GM12878 (cell line): ENCODE results near the gene EOLA1. TPM values are rescaled to one million over a fixed set of nuclear protein-coding genes. Genes with fewer than 3 reads are reported as not detected.

ENCODE experiments used
- ATAC-seq: fragments of 200-7000 bp; cut with Tn5 transposase; 3 replicates; pipeline ENCODE4 v1.9.1; 2020; ENCODE audit warnings: mild to moderate bottlenecking, moderate library complexity
- BruUV-seq: library from RNA; stranded (reverse); fragments of 400-500 nt; replicated peaks from 2 replicates; lab custom pipeline; 2021; lab: Mats Ljungman, UMichigan
- CTCF ChIA-PET: fragments of 300-600 bp; sonication (Branson Sonifier 250); formaldehyde crosslinking; extraction: SDS; loops from one replicate; lab custom pipeline; 2021; ENCODE audit warnings: inconsistent platforms; lab: Yijun Ruan, JAX
- POLR2A ChIA-PET: fragments of 350-600 bp; formaldehyde crosslinking; extraction: SDS; loops from one replicate; lab custom pipeline; 2021; ENCODE audit warnings: inconsistent platforms; lab: Charles Lee
- RAD21 ChIA-PET: fragments of 300-600 bp; sonication (Branson Sonifier 250); formaldehyde crosslinking; loops from one replicate; lab custom pipeline; 2023; ENCODE audit warnings: antibody characterized with exemption; ENCODE audit not compliant: unreplicated experiment; lab: Charles Lee
- SMC1A ChIA-PET: fragments of 300-600 bp; sonication (Branson Sonifier 250); formaldehyde crosslinking; loops from one replicate; lab custom pipeline; 2023; ENCODE audit not compliant: unreplicated experiment, uncharacterized antibody; lab: Charles Lee
- DNase-seq: peaks from one replicate; pipeline ENCODE4 v3.0.0-alpha.2; 2011; ENCODE audit warnings: low read depth, low spot score
- FAIRE-seq: peaks from 3 replicates; lab custom pipeline; 2011; peaks lifted over from hg19 to GRCh38; lab: Jason Lieb, UNC
- H2AFZ ChIP-seq: 2 replicates; pipeline ENCODE4 v1.6.0; 2011; ENCODE audit warnings: low read depth, low read length, control low read depth; ENCODE audit not compliant: control insufficient read depth
- H3K27ac ChIP-seq: 2 replicates; pipeline ENCODE4 v1.5.1; 2011; ENCODE audit warnings: control low read depth; ENCODE audit not compliant: control insufficient read depth, insufficient read depth
- H3K27me3 ChIP-seq, 2 experiments: replicated peaks in 1 of 2; 2 replicates each; pipeline versions ENCODE4 v1.6.0 to v1.6.1; 2011; ENCODE audit warnings: low read length in 1 of 2; ENCODE audit not compliant: control insufficient read depth in 2 of 2, insufficient read depth in 2 of 2
- H3K36me3 ChIP-seq, 2 experiments: 2 replicates each; pipeline ENCODE4 v1.5.1; 2011; ENCODE audit warnings: low read length in 1 of 2; ENCODE audit not compliant: control insufficient read depth in 2 of 2, insufficient read depth in 2 of 2
- H3K4me1 ChIP-seq: 2 replicates; pipeline ENCODE4 v1.6.1; 2011; ENCODE audit warnings: mild to moderate bottlenecking, low read length, moderate library complexity, mixed read lengths; ENCODE audit not compliant: control insufficient read depth, insufficient read depth
- H3K4me2 ChIP-seq: 2 replicates; pipeline ENCODE4 v1.6.0; 2011; ENCODE audit warnings: control low read depth; ENCODE audit not compliant: control insufficient read depth, insufficient read depth
- H3K4me3 ChIP-seq: fragments of 200-600 bp; sonication (generic); 2 replicates; pipeline ENCODE4 v1.5.1; 2016
- H3K79me2 ChIP-seq: 2 replicates; pipeline ENCODE4 v1.6.0; 2011; ENCODE audit warnings: low read length; ENCODE audit not compliant: control insufficient read depth, insufficient read depth
- H3K9ac ChIP-seq: 2 replicates; pipeline ENCODE4 v1.8.0; 2011; ENCODE audit warnings: low read length, control low read depth, mixed read lengths; ENCODE audit not compliant: control insufficient read depth, insufficient read depth
- H3K9me3 ChIP-seq: replicated peaks from 3 replicates; pipeline ENCODE4 v1.5.1; 2011; ENCODE audit warnings: mild to moderate bottlenecking, low read length; ENCODE audit not compliant: control insufficient read depth, insufficient read depth
- H4K20me1 ChIP-seq: 2 replicates; pipeline ENCODE4 v1.6.0; 2011; ENCODE audit not compliant: control insufficient read depth, insufficient read depth
- CTCF ChIP-seq, 3 experiments: IDR thresholded peaks in 2 of 3; conservative IDR thresholded peaks in 1 of 3; 2 replicates each; pipeline ENCODE4 v1.5.1; 2011; ENCODE audit warnings: low read depth in 3 of 3, low read length in 3 of 3, mild to moderate bottlenecking in 3 of 3, control low read depth in 2 of 3, moderate library complexity in 2 of 3, inconsistent platforms in 1 of 3, mixed read lengths in 1 of 3; ENCODE audit not compliant: control insufficient read depth in 2 of 3, insufficient read depth in 1 of 3; ENCODE audit errors: extremely low read depth in 1 of 3
- RAD21 ChIP-seq: IDR thresholded peaks from 2 replicates; pipeline ENCODE4 v1.6.1; 2011; ENCODE audit warnings: mild to moderate bottlenecking, low read depth, low read length, moderate library complexity; ENCODE audit not compliant: insufficient read depth
- SMC3 ChIP-seq: IDR thresholded peaks from 2 replicates; pipeline ENCODE4 v1.6.1; 2011; ENCODE audit warnings: low read length, improper control_type of control experiment, borderline replicate concordance
- SREBF1 ChIP-seq: IDR thresholded peaks from 2 replicates; pipeline ENCODE4 v1.6.1; 2012; ENCODE audit warnings: mild to moderate bottlenecking, low read length
- ZNF622 ChIP-seq: fragments of 450-650 bp; IDR thresholded peaks from 2 replicates; pipeline ENCODE4 v1.6.1; 2017; ENCODE audit warnings: mild to moderate bottlenecking, inconsistent platforms
- WGBS: methylation state at CpG from one replicate; pipeline ENCODE4 v1.1.6; 2016; ENCODE audit warnings: low lambda C conversion rate; ENCODE audit not compliant: insufficient replicate concordance, insufficient coverage; ENCODE audit errors: missing lambda C conversion rate; 5-methylcytosine and 5-hydroxymethylcytosine counted together
- in situ Hi-C: fragments of 300-500 bp; cut with MboI; formaldehyde crosslinking; loops from 9 replicates; pipeline ENCODE4 v1.14.3; 2018; ENCODE audit warnings: mixed read lengths
- intact Hi-C: fragments of 100-400 bp; cut with micrococcal nuclease; formaldehyde crosslinking; loops from one replicate; pipeline ENCODE4 v1.14.2; 2022; ENCODE audit not compliant: unreplicated experiment
- polyA plus RNA-seq, 11 experiments: library from polyadenylated mRNA; depleted of rRNA in 4 of 11; unstranded in 6 of 11; stranded (reverse) in 5 of 11; fragments of >200 nt; fragmentation: Nextera tagmentation in 4 of 11; fragmentation: Illumina TruSeq in 1 of 11; extraction: Ambion mirVana in 4 of 11; extraction: Trizol in 1 of 11; gene quantifications; 1 replicate in 1 of 11; 2 replicates in 10 of 11; pipeline versions ENCODE4 v1.2.1 to v1.2.3, GENCODE V29; 2011 to 2016; ENCODE audit warnings: inconsistent platforms in 2 of 11, missing spikeins in 2 of 11, low read depth in 1 of 11
- total RNA-seq, 4 experiments: library from RNA; depleted of rRNA in 3 of 4; stranded (reverse); fragments of >200 nt in 3 of 4; fragmentation: Illumina TruSeq in 1 of 4; extraction: Trizol in 1 of 4; gene quantifications; 2 replicates each; pipeline versions ENCODE4 v1.2.1 to v1.2.3, GENCODE V29; 2013 to 2021

EOLA1 gene
- total and polyA plus RNA-seq, 10 of the 15 experiments (the other 5 are each of a cell fraction or from before 2014, with no cell fraction given) = 9.2 to 42.3 (median 24.3) TPM

- FAIRE-seq (peak; percentile 61), DNase-seq (no peak), ATAC-seq (peak; percentile 43)
- no peak overlapping the region for H2AFZ ChIP-seq
- BruUV-seq = no TSS peak
- no peak overlapping the region for H3K4me3 ChIP-seq
- 95% methylated on average over 1 of the region's 1 CpG for WGBS
- in situ Hi-C loops (loop anchor here (10.0 kb wide), 1 partner anchor 107 kb away; the partner anchor contains the start of gene TMEM185A), intact Hi-C loops (no loop called here)
- ChIA-PET POLR2A (interaction anchor here (0.5 to 1.3 kb wide), 2 partner anchors 8 to 12 kb away, joined by 5 to 9 read pairs; partner anchors contain the start of gene EOLA1), RAD21 (interaction anchor here (0.6 to 1.6 kb wide), 3 partner anchors 12 to 15 kb away, joined by 3 to 11 read pairs (median 3); partner anchors contain the start of gene EOLA1), SMC1A (interaction anchor here (1.0 to 2.4 kb wide), 4 partner anchors 12 to 23 kb away, joined by 3 to 10 read pairs (median 5); partner anchors contain the start of genes EOLA1 and IDS), CTCF (interaction anchor here (0.6 to 11.7 kb wide), 5 partner anchors 8 to 123 kb away, joined by 3 to 88 read pairs (median 4); partner anchors contain the start of gene EOLA1)
- no peak overlapping the region for H3K9ac ChIP-seq
- no peaks in the 10 kb centered on the region for H4K20me1 ChIP-seq
- H3K36me3 ChIP-seq = no peaks in the 10 kb centered on the region
- no peak for TF ChIP-seq ZNF622
- peak; percentile 33; the same call in 1 of the 2 replicates for TF ChIP-seq SMC3
- no peak for TF ChIP-seq SREBF1
- peak; percentile 53 to 63 (median 62); a peak in 5 of 6 replicates for TF ChIP-seq CTCF (IDR thresholded peaks at IDR 0.05 in 2 of 3, conservative IDR thresholded peaks at IDR 0.05 in 1 of 3; ENCODE audit: control insufficient read depth in 2 of 3, extremely low read depth in 1 of 3, insufficient read depth in 1 of 3, low read depth in 3 of 3, low read length in 3 of 3)
- peak; percentile 62 for TF ChIP-seq RAD21
- H3K4me1 ChIP-seq = peaks cover 18% of the 10 kb centered on the region
- H3K9me3 ChIP-seq = no peaks in the 10 kb centered on the region
- no peaks in the 10 kb centered on the region for H3K79me2 ChIP-seq
- no peaks in the 10 kb centered on the region for H3K27me3 ChIP-seq
- no peak overlapping the region for H3K4me2 ChIP-seq
- no peak overlapping the region for H3K27ac ChIP-seq
Measured at GRCh38 chrX:149527705-149528104, 13.1 kb upstream of the EOLA1 start.
